GM19438 (cell line): ENCODE data around the gene ALDH1B1.

Experiments used
- ATAC-seq: cut with Tn5 transposase; IDR thresholded peaks from one replicate; pipeline ENCODE4 v1.9.1; 2021; ENCODE audit warnings: low read depth; ENCODE audit not compliant: unreplicated experiment

ALDH1B1 gene

GRCh38 chr9:38436708-38437107 is 44.2 kb downstream of the ALDH1B1 start:
- ATAC-seq, result no peak

- ATAC-seq, result peak; percentile 74
Measured at GRCh38 chr9:38437193-38437823, 44.8 kb downstream of the ALDH1B1 start.

- no peak for ATAC-seq
Measured at GRCh38 chr9:38439291-38439915, 46.9 kb downstream of the ALDH1B1 start.

- no peak for ATAC-seq
Measured at GRCh38 chr9:38439916-38440301, 47.4 kb downstream of the ALDH1B1 start.

GRCh38 chr9:38440516-38440915 is 48.0 kb downstream of the ALDH1B1 start:
- ATAC-seq, result no peak

- ATAC-seq, result no peak
Measured at GRCh38 chr9:38441347-38442085, 49.0 kb downstream of the ALDH1B1 start.

GRCh38 chr9:38442473-38443096 is 50.1 kb downstream of the ALDH1B1 start:
- no peak for ATAC-seq

- ATAC-seq, result no peak
Measured at GRCh38 chr9:38443181-38443580, 50.7 kb downstream of the ALDH1B1 start.

GRCh38 chr9:38443597-38443996 is 51.1 kb downstream of the ALDH1B1 start:
- ATAC-seq, result no peak

GRCh38 chr9:38445154-38446043 is 52.9 kb downstream of the ALDH1B1 start:
- ATAC-seq, result peak; percentile 94

- ATAC-seq, result no peak
Measured at GRCh38 chr9:38447703-38448102, 55.2 kb downstream of the ALDH1B1 start.
